ENCODE data around the gene LTC4S.
"Not testable (repeated sequence)": the region's sequence is repeated elsewhere in the genome, so short reads cannot be mapped to it uniquely, and the experiment has no call there.

The LTC4S gene

GRCh38 chr5:179769796-179770195 is 24.0 kb upstream of the LTC4S start:
- DNase-seq = peak in 3 of 4 experiments; percentile 40 to 81 (median 74)

- DNase-seq = no peak
Observed at GRCh38 chr5:179771311-179771895, 22.4 kb upstream of the LTC4S start.

GRCh38 chr5:179772351-179772750 is 21.4 kb upstream of the LTC4S start:
- peak in 1 of 4 experiments; percentile 28 for DNase-seq

GRCh38 chr5:179773686-179774040 is 20.1 kb upstream of the LTC4S start:
- no peak for DNase-seq

GRCh38 chr5:179774442-179774841 is 19.3 kb upstream of the LTC4S start:
- no peak for DNase-seq

DNA sequence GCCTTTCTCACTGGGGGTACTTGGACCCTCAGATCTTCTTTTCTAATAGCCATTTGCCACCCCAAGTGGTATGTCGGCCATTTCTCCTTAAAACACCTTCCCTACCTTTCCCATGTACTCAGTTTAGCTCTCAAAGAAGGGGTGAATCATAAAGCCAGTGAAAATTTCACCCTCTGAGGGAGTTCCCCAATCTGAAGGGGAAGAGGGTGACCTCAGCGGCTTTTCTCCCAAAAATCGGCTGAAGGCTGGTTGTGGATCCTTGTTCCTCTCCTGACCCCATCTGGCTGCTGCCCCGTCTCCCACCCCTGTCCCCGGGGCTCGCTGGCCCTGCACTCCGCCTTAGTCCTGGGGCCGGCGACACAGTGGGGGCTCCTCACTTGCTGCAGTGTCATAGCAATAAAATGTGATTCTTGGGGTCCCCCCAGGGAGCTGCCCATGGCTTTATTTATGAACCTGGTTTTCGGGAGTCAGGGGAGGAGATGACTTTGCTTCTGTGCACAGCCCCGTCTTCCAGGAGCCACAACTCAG is 17.3 kb upstream of the LTC4S start:
- peak; percentile 60 to 78 (median 76) for DNase-seq

DNA sequence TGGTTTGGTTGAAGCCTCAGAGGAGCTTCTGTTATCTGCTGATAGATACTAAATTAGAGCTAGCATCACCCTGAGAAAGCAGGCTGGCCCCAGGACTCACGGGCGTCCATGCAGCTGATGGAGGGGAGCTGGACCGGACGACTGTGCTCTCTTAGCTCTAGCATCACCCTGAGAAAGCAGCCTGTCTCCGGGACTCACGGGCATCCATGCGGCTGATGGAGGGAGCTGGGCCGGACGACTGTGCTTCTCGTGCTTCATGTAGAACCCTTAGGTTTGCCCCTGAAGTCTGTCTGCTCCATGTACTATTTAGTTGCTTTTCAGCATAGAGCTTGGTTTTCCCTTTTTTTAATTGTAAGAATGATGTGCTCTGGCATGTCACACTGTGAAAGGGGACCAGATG is 16.3 kb upstream of the LTC4S start:
- no peak for DNase-seq

GRCh38 chr5:179777909-179778308 is 15.9 kb upstream of the LTC4S start:
- peak; percentile 56 to 80 (median 76) for DNase-seq

- DNase-seq = no peak
Observed at GRCh38 chr5:179778591-179778990, 15.2 kb upstream of the LTC4S start.

DNA sequence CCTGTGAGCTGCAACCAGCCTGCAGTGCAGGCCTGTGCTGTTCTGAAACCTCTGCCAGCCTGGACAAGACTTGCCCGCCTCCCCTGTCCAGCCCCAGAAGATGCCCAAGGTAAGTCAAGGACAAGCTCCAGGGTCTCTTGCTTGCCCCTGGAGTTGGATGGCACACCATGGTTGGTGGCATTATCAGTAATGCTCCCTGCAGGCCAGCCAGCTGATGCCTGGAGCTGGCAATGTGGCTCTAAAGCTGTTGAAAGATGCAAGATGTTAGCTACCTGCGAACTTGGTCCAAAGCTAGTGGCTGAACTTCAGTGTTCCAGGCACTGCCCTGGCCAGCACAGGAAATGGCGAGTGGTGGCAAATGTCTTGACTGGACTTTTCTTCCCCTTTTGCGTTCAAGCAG is 14.0 kb upstream of the LTC4S start:
- no peak for DNase-seq

DNA sequence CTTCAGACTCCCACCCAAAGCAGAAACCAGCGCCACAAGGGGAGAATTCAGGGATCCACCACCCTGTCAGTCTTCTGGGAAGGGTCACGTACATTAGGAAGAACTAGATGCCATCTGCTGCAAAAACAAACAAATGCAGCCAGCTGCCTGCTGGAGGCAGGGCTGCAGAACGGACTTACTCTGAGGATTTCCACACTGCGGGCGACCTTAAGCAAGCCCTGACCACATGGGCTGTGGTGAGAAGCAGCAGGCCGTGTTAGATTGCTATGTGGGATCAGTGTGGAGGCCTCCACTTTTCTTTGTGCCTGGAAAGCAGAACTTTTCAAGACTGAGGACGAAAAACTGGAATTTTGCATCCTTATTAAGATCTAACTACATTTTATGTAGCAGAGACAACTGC is 13.4 kb upstream of the LTC4S start:
- peak; percentile 81 to 91 (median 90) for DNase-seq

GRCh38 chr5:179781846-179782245 is 11.9 kb upstream of the LTC4S start:
- no peak for DNase-seq

GRCh38 chr5:179783128-179783527 is 10.7 kb upstream of the LTC4S start:
- DNase-seq = no peak

DNA sequence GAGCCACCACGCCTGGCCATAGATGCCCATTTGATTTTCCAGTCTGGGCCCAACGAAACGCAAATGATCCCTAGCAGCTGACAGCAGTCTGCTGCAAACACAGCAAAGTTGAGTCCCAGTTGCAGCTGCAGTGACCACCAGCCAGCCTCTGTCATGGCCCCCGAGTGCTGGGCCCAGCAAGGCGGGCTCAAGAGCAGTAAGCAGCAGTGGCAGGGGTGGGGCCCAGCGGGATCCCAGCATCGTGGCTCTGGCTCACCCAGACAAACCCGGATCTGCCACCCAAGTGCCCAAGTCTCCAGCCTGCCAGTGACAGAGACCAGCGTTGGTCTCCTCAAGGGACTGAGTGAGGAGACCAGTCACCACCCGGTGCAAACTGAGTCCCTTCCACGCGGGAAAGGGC is 6.9 kb upstream of the LTC4S start:
- DNase-seq = no peak

- no peak for DNase-seq
Observed at GRCh38 chr5:179788193-179788854, 5.5 kb upstream of the LTC4S start.

DNA sequence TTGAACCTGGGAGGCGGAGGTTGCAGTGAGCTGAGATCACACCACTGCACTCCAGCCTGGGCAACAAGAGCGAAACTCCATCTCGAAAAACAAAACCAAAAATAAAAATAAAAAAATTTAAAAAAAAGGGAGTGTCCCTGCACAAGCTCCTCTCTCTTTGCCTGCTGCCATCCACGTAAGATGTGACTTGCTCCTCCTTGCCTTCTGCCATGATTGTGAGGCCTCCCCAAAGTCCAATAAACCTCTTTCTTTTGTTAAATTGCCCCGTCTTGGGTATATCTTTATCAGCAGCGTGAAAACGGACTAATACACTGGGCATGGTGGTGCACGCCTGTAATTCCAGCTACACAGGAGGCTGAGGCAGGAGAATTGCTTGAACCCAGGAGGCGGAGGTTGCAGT is 4.5 kb upstream of the LTC4S start:
- not testable (repeated sequence) for DNase-seq

- peak; percentile 44 to 67 (median 64) for DNase-seq
Observed at GRCh38 chr5:179791881-179792611, 1.7 kb upstream of the LTC4S start.

DNA sequence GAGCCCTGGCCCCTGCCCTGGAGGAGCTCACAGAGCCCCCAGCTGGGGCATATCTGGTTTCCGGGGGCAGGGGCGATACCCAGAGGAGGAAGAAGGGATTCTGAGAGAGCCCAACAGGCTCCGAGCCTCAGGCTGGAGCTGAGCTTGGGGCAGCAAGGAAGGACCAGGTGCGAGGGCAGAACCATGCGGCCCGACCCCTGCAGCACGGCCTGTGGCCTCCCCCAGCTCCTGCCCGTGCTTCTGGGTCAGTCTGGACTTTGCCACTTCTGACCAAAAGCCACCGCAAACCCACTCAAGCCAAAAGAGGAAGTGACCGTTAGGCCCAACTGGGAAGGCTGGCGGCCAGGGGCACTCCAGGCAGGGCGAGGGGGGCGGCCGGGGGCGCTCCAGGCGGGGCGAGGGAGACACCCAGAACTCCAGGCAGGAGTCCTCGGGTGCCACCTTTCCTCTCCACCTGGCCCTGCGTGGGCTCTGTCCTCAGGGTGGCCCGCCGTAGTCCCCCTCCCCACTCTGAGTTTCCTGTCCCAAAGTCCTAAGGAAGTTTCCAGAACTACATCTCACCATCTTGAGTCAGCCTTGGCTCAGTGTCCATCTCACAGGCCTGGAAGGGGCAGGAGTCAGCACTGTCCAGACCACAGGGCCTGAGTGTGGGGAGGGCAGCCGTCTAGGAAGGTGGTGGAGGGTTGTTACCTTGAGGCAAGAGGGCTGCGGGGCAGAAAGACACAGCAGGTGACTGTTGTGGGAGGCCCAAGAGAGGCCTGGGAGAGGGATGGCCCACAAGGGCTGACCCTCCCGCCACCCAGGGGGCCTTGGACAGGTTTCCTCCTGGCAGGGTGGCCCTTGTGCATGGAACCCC is 946 bp upstream of the LTC4S start:
- peak; percentile 65 to 80 (median 76) for DNase-seq

- no peak for DNase-seq
Observed at GRCh38 chr5:179794171-179794570, 385 bp downstream of the LTC4S start.

GRCh38 chr5:179794575-179794974 is 789 bp downstream of the LTC4S start:
- no peak for DNase-seq

GRCh38 chr5:179795049-179795862 is 1.5 kb downstream of the LTC4S start:
- DNase-seq = no peak
